ENCODE measurements around the gene EFCAB6.

The EFCAB6 gene

GRCh38 chr22:43508489-43508888 lies 303.6 kb downstream of the EFCAB6 start:
- DNase-seq (no peak), ATAC-seq (ENCODE audit: insufficient read depth, low read depth) (no peak)
- Histone ChIP-seq H2AFZ (ENCODE audit: low read depth, low read length) (no peak overlapping the region), H3K9me3 (ENCODE audit: insufficient read depth, low read length, severe bottlenecking) (no peaks in the 10 kb centered on the region), H3K27ac (ENCODE audit: low read length) (no peak overlapping the region), H4K20me1 (ENCODE audit: insufficient read depth, low read length) (no peaks in the 10 kb centered on the region), H3K4me2 (ENCODE audit: insufficient read depth, low read length) (no peak overlapping the region), H3K4me3 (ENCODE audit: low read depth in 1 of 2, low read length in 2 of 2) (no peak overlapping the region), H3K9ac (ENCODE audit: low read depth, low read length) (no peak overlapping the region), H3K27me3 (ENCODE audit: insufficient read depth, low read length, poor library complexity) (no peaks in the 10 kb centered on the region), H3K36me3 (ENCODE audit: insufficient read depth, low read length) (no peaks in the 10 kb centered on the region), H3K79me2 (ENCODE audit: insufficient read depth, low read length) (no peaks in the 10 kb centered on the region), H3K4me1 (ENCODE audit: insufficient read depth, low read length) (no peaks in the 10 kb centered on the region)
- TF ChIP-seq EZH2 (IDR thresholded peaks at IDR 0.05; ENCODE audit: borderline replicate concordance, low read depth, low read length, severe bottlenecking) (no peak), CTCF (IDR thresholded peaks at IDR 0.05; ENCODE audit: borderline replicate concordance, extremely low read depth, low read length, poor library complexity, severe bottlenecking) (no peak)

GRCh38 chr22:43507235-43507634 lies 304.9 kb downstream of the EFCAB6 start:
- Histone ChIP-seq H3K79me2 (ENCODE audit: insufficient read depth, low read length) (no peaks in the 10 kb centered on the region), H2AFZ (ENCODE audit: low read depth, low read length) (no peak overlapping the region), H3K4me2 (ENCODE audit: insufficient read depth, low read length) (no peak overlapping the region), H3K36me3 (ENCODE audit: insufficient read depth, low read length) (no peaks in the 10 kb centered on the region), H3K27ac (ENCODE audit: low read length) (no peak overlapping the region), H3K9ac (ENCODE audit: low read depth, low read length) (no peak overlapping the region), H3K9me3 (ENCODE audit: insufficient read depth, low read length, severe bottlenecking) (no peaks in the 10 kb centered on the region), H3K4me3 (ENCODE audit: low read depth in 1 of 2, low read length in 2 of 2) (no peak overlapping the region), H3K27me3 (ENCODE audit: insufficient read depth, low read length, poor library complexity) (no peaks in the 10 kb centered on the region), H4K20me1 (ENCODE audit: insufficient read depth, low read length) (no peaks in the 10 kb centered on the region), H3K4me1 (ENCODE audit: insufficient read depth, low read length) (no peaks in the 10 kb centered on the region)
- DNase-seq (no peak), ATAC-seq (ENCODE audit: insufficient read depth, low read depth) (no peak)
- TF ChIP-seq CTCF (IDR thresholded peaks at IDR 0.05; ENCODE audit: borderline replicate concordance, extremely low read depth, low read length, poor library complexity, severe bottlenecking), result no peak

- Histone ChIP-seq H2AFZ (ENCODE audit: low read depth, low read length) (no peak overlapping the region), H3K27ac (ENCODE audit: low read length) (no peak overlapping the region), H3K36me3 (ENCODE audit: insufficient read depth, low read length) (no peaks in the 10 kb centered on the region), H3K79me2 (ENCODE audit: insufficient read depth, low read length) (no peaks in the 10 kb centered on the region), H3K4me1 (ENCODE audit: insufficient read depth, low read length) (no peaks in the 10 kb centered on the region), H3K9ac (ENCODE audit: low read depth, low read length) (no peak overlapping the region), H3K9me3 (ENCODE audit: insufficient read depth, low read length, severe bottlenecking) (no peaks in the 10 kb centered on the region), H4K20me1 (ENCODE audit: insufficient read depth, low read length) (no peaks in the 10 kb centered on the region), H3K27me3 (ENCODE audit: insufficient read depth, low read length, poor library complexity) (no peaks in the 10 kb centered on the region), H3K4me3 (ENCODE audit: low read depth in 1 of 2, low read length in 2 of 2) (no peak overlapping the region), H3K4me2 (ENCODE audit: insufficient read depth, low read length) (no peak overlapping the region)
- DNase-seq (no peak), ATAC-seq (ENCODE audit: insufficient read depth, low read depth) (no peak)
- TF ChIP-seq CTCF (IDR thresholded peaks at IDR 0.05; ENCODE audit: borderline replicate concordance, extremely low read depth, low read length, poor library complexity, severe bottlenecking), result no peak
- TF ChIP-seq EZH2 (IDR thresholded peaks at IDR 0.05; ENCODE audit: borderline replicate concordance, low read depth, low read length, severe bottlenecking), result no peak
Measured at GRCh38 chr22:43506487-43506886, 305.6 kb downstream of the EFCAB6 start.

GRCh38 chr22:43505896-43506295 lies 306.2 kb downstream of the EFCAB6 start:
- Histone ChIP-seq H3K4me1 (ENCODE audit: insufficient read depth, low read length) (no peaks in the 10 kb centered on the region), H3K9me3 (ENCODE audit: insufficient read depth, low read length, severe bottlenecking) (no peaks in the 10 kb centered on the region), H3K27me3 (ENCODE audit: insufficient read depth, low read length, poor library complexity) (no peaks in the 10 kb centered on the region), H4K20me1 (ENCODE audit: insufficient read depth, low read length) (no peaks in the 10 kb centered on the region), H2AFZ (ENCODE audit: low read depth, low read length) (no peak overlapping the region), H3K4me2 (ENCODE audit: insufficient read depth, low read length) (no peak overlapping the region), H3K27ac (ENCODE audit: low read length) (no peak overlapping the region), H3K4me3 (ENCODE audit: low read depth in 1 of 2, low read length in 2 of 2) (no peak overlapping the region), H3K9ac (ENCODE audit: low read depth, low read length) (no peak overlapping the region), H3K36me3 (ENCODE audit: insufficient read depth, low read length) (no peaks in the 10 kb centered on the region), H3K79me2 (ENCODE audit: insufficient read depth, low read length) (no peaks in the 10 kb centered on the region)
- no peak for TF ChIP-seq CTCF (IDR thresholded peaks at IDR 0.05; ENCODE audit: borderline replicate concordance, extremely low read depth, low read length, poor library complexity, severe bottlenecking)
- TF ChIP-seq EZH2 (IDR thresholded peaks at IDR 0.05; ENCODE audit: borderline replicate concordance, low read depth, low read length, severe bottlenecking), result no peak
- ATAC-seq (ENCODE audit: insufficient read depth, low read depth) (no peak), DNase-seq (no peak)
